GM18505 (cell line): ENCODE measurements around the gene PRKD2.
"Not testable (repeated sequence)": the region's sequence is repeated elsewhere in the genome, so short reads cannot be mapped to it uniquely, and the experiment has no call there.

ENCODE experiments used
- ATAC-seq: cut with Tn5 transposase; IDR thresholded peaks from one replicate; pipeline ENCODE4 v1.9.1; 2021; ENCODE audit not compliant: unreplicated experiment
- POLR2A ChIP-seq: IDR thresholded peaks from 4 replicates; pipeline ENCODE4 v1.6.1; 2011; ENCODE audit warnings: borderline replicate concordance; ENCODE audit not compliant: insufficient read depth, insufficient read length; ENCODE audit errors: extremely low read depth

PRKD2 gene

DNA sequence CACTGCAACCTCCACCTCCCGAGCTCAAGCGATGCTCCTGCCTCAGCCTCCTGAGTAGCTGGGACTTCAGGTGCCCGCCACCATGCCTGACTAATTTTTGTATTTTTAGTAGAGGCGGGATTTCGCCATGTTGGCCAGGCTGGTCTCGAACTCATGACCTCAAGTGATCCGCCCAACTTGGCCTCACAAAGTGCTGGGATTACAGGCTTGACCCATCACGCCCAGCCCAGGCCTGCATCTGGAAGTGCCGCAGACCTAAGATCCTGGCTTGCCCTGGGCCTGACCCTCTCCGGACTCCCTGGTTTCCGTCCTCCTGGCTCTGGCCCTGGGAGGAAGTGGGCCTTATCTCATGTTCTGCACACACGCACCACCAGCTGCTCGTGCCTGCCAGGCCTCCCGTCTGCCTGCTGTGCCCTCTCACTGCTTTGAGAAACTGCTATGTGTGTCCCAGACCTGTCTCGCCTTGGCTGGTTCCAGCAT, 87.3 kb downstream of the PRKD2 start:
- no peak for ATAC-seq
- TF ChIP-seq POLR2A: no peak

DNA sequence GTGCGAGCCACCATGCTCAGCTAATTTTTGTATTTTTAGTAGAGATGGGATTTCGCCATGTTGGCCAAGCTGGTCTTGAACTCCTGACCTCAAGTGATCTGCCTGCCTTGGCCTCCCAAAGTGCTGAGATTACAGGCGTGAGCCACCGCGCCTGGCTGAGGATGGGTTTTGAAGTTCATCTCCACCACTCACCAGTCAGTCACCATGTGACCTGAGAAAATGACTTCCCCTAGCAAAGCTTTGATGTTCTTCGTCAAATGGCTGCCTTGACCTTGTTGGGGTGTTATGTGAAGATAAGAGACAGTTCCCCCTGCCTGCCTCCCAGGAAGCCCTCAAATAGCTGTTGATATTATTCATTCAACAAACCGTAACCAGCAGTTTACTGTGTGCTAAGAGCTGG, 87.9 kb downstream of the PRKD2 start:
- ATAC-seq: not testable (repeated sequence)

- ATAC-seq: no peak
- TF ChIP-seq POLR2A: no peak
Observed at GRCh38 chr19:46626446-46626845, 90.5 kb downstream of the PRKD2 start.

- ATAC-seq: no peak
- TF ChIP-seq POLR2A: no peak
Observed at GRCh38 chr19:46625731-46626130, 91.2 kb downstream of the PRKD2 start.

GRCh38 chr19:46624958-46625661, 91.8 kb downstream of the PRKD2 start, which contains the start of gene PTGIR:
TSS of gene PTGIR (minus strand) at chr19:46625089. CDS start at chr19:46624225, 864 bp downstream.
- TF ChIP-seq POLR2A: peak; percentile 32
- no peak for ATAC-seq
